GM18526 (cell line): ENCODE data around the gene SREBF2.
A peak's percentile ranks its signal among the peaks of the same experiment; 100 is the strongest.

Experiments used
- POLR2A ChIP-seq: IDR thresholded peaks from 3 replicates; pipeline ENCODE4 v1.6.1; 2011; ENCODE audit not compliant: insufficient read length; ENCODE audit errors: extremely low read depth

SREBF2 gene

DNA sequence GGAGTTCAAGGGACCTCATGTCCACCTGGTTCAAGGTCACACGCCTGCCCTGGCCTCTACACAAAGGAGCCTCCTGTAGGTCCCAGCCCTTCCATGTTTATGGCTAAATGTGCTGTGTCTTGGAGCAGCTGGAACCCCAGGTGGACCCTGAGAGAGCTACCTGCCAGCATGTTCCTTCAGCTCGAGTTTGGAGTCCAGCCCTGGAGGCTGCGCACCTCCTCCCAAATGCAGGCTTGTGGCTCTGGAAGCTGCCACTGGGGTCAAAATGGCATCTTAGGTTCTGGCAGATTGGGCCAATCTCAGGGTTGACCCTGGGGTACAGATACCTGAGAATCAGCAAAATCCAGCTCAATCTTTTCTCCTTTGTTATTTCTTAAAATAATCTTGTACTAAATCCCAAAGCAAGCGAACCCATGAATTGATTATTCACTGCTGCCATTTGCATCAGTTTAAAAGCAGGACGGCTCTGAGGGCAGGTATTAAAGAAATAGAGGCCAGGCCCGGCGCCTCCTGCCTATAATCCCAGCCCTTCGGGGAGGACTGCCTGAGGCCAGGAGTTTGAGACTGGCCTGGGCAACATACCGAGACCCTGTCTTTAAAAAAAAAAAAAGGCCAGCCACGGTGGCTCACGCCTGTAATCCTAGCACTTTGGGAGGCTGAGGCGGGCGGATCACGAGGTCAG lies 90.8 kb downstream of the SREBF2 start:
- TF ChIP-seq POLR2A = no peak

DNA sequence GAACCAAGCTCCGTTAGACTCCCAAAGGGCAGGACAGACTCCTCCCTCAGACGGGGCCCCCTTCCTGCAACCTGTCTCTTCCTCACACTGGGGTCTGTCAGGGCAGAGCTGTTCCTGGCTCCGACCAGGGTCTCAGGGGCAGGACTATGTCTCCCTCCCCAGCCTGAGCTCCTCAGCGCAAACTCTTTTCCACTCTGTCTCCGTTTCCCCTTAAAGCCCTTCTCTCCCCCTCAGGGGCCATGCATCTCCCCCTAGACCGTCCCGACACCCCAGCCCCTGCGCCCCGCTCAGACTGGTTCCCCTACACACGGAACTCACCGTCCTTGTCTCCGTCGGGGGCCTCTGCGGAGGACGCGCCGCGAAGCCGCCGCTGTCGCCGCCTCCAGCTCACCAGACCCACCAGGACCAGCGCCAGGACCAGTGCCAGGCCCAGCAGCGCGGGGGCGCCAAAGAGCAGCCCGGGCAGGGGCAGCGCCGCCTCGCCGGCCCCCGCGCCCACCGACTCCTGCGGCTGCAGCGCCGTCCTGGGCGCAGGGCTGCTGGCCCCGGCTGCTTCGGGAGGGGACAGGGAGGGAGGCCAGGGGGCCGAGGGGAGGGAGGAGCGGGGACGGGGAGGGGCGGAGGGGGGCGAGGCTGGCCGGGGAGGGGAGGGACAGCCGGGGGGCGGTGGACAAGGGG lies 93.0 kb downstream of the SREBF2 start:
- TF ChIP-seq POLR2A = no peak

DNA sequence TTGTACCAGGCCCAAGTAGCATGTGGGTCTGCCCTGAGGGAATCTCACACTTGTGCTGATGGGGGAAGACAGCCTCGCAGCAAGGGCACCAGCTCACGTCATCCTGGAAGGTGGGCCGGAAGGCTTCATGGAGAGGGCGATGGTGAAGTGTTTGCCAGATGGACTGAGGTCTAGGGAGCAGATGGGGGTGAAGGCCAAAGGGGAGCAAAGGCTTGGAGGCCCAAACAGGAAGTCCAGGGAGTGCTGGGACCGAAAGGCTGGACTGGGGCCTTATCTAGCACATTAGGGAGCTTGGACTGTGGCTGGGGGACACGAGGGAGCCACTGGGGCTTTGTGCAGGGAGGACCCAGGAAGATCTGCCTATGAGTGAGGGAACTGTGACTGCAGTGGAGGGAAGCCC lies 94.9 kb downstream of the SREBF2 start:
- no peak for TF ChIP-seq POLR2A

DNA sequence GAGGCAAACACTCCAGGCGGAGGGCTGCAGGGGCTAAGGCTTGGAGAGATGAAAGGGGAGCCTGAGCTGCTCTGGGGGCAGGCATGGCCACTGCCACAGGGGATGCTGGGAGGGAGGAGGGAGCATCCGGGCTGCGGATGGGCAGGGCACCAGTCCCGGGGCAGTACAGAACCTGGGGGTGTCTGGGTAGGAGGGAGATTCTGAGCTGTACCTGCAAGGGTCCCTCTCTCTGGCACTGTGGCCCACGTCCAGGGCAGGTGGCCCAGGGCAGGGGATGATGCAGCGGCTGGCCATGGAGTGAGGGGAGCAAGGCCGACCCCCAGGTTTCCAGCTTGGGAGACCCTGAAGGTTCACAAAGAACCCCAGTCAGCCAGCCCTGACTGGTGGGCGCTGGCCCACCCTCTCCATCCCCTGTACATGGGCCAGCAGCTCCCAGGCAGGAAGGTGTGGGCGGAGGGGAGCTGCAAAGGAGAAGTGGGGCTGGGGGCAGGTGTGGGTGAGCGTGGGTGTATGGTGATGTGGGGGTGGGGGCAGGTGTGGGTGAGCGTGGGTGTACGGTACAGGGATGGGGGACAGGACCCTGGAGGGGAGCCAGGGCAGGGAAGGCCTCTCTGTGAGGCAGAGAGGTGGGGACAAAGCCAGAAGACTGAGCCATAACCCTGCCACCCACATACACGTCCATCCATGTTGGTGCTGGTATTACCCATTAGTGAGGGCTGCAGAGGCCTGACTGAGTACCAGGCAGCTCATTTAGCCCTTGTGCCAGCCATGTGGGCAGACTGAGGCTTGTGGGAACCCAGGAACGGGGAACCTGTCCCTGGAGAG lies 95.9 kb downstream of the SREBF2 start:
- no peak for TF ChIP-seq POLR2A

DNA sequence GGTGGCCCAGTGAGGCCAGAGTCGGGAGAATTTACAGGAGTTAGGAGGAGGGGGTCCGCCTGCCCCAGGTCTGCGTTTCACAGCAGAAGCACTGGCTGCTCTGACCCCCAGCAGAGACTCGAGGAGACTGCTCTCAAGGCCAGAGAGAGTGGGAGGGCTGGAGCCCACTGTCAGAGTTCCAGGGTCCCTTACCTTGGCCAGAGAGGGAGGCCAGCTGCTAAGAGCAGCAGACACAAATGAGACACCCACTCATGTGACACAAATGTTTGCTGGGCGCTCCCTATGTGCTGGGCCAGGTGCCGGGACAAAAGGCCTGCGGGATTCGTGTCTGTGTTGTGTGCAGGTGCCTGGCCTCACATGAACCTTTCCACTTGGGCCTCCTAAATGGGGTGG lies 96.5 kb downstream of the SREBF2 start:
- no peak for TF ChIP-seq POLR2A

DNA sequence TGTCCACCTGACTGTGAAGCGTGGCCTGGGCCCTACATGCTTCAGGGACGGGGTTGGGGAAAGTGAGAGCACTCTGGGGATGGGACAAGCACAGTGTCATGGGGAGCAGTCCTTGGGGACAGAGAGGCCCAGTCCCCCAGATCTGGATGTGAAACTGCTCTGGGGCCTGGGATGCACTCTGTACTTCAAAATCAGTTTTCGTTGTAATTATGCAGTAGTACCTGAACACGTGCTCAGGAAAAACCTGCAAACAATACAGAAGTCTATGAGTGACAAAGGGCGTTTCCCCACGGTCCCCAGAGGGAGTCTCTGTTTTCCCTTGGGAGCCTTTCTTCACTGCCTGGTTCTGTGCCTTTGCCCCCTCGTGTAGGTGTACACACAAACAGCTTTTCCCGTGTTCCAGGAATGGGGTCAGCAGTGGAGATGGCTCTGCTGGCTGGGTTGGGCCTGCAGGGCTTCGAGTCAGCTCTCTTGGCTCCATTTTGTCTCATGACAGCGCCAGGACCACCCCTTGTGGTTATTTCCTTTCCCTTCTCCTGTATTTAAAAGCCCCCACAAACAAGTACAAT lies 98.9 kb downstream of the SREBF2 start:
- TF ChIP-seq POLR2A = no peak

DNA sequence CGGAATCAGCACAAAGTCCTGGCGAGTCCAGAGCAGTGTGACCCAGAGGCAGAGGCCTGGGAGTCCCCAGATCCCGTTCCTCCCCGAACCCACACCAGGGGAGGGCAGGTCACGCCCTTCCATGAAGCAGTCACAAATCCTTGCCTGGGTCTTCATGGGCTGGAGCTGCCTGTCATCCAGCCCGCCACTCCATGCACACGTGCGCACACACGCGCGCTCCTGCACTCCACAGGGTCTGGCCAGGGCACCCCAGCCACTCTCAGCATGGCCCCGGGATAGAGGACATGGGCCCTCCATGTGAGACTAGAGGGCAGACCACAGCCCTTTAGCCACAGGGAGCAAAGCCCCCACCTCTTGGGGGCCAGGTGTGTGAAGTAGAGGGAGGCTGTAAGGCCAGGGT lies 99.4 kb downstream of the SREBF2 start:
- TF ChIP-seq POLR2A = no peak

DNA sequence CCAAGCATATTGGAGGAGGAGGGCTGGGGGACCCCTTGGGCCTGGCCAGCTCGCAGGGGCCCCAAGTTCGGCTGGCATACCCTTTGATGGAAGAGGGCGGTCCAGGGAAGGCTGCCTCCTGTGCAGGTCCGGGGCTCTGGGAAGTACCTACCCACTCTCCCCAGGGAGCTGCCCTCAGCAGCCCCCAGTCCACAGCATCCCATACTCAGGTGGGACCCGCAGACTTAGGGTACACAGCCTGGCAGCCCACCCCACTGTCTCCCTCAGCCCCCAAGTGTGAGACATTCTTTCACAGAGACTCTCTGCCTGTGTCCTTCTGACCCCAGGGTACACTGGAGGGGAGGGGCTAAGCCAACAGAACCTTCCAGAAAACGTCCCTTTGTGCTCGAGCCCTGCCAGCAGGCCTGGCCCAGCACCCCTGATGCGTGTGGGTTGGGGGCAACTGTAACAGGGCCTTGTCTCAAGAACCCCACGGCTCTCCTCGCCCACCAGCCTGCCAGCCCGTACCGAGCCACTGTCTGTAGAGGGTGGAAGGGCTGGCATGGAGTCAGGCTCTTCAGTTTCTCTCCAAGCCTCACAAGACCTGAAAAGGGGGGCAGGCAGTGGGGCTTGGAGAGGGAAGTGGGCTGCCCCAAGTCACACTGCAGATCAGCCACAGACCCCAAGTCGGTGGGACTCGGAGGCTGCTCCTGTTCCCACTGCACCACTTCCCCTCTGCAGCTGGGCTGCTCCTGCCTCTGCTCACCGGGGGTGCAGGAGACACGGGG lies 100.7 kb downstream of the SREBF2 start:
- no peak for TF ChIP-seq POLR2A

DNA sequence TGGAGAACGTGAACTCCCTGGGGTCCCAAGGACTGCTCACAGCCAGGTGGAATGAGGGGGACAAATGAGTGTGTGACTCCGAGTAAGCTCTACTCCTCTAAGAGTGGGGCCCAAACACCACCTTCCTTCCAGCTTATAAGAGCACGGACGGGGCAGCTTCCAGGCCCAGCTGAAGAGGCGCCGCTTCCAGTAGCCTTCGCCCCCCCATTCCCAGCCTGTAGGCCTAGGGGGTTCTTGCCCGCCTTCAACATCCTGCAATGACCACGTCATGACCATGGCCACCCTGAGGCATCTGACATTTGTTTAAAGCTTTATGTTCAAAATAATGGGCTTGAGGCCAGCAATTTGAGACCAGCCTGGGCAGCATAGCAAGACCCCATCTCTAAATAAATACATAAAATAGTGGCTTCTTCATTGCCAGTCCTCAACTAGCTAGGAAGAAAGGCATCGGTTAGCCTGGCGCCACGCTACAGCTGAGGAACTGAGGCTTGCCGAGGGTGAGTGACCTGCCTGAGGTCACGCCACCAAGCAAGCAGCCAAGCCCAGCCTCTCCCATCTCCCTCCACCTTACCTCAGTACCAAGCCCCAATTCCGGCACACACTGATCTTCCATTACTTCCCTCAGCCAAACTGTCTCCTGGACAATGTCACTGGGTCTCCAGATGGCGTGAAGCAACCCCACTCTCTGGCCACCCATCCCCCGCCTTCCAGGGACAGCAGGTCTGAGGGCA lies 101.5 kb downstream of the SREBF2 start:
- no peak for TF ChIP-seq POLR2A

DNA sequence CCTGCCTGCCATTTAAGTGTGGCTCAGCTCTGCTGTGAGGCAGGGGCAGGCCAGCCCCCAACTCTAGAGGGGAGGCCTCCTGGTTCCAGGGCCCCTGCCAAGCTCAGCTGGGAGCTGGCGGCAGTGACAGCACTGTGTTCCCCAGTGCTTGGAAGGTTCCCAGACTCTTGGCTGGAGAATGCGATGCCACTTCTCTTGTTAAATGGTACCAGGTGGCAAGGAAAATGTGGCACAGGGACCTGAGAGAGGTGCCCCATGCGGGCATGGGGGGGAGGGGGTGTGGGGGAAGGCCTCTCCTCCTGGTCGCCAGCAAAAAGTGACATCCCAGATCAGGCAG lies 102.1 kb downstream of the SREBF2 start:
- TF ChIP-seq POLR2A = no peak

DNA sequence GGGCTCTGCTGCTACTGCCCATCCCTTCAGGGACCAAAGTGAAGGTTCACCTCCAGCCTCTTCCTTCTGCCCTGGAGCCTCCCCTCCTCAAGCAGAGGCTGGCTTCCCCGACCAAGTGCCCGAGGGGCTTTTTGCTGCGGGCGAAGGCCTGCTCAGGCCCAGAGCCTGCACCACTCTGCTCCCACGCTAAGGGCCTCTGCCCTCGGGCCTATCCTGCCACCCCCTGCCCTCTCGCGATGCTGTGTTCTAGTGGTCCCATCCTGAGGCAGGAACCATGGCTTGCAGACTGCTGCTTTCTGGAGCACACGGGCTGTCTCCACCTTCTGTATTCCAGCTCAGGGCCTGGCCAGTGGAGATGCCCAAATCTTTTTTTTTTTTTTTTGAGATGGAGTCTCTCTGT lies 102.6 kb downstream of the SREBF2 start:
- no peak for TF ChIP-seq POLR2A

DNA sequence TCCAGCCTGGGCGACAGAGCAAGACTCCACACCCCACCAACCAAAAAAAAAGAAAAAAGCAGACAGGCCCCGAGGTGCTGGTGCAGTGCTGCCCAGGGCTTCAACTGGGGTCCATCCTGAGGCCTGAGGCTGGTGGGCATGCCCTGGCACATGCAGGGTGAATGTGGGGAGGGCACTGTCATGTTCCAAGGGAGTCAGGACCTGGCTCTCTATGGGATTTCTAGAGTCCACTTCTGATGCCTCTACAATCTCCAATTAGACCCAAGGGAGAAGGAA lies 103.9 kb downstream of the SREBF2 start:
- TF ChIP-seq POLR2A = no peak

DNA sequence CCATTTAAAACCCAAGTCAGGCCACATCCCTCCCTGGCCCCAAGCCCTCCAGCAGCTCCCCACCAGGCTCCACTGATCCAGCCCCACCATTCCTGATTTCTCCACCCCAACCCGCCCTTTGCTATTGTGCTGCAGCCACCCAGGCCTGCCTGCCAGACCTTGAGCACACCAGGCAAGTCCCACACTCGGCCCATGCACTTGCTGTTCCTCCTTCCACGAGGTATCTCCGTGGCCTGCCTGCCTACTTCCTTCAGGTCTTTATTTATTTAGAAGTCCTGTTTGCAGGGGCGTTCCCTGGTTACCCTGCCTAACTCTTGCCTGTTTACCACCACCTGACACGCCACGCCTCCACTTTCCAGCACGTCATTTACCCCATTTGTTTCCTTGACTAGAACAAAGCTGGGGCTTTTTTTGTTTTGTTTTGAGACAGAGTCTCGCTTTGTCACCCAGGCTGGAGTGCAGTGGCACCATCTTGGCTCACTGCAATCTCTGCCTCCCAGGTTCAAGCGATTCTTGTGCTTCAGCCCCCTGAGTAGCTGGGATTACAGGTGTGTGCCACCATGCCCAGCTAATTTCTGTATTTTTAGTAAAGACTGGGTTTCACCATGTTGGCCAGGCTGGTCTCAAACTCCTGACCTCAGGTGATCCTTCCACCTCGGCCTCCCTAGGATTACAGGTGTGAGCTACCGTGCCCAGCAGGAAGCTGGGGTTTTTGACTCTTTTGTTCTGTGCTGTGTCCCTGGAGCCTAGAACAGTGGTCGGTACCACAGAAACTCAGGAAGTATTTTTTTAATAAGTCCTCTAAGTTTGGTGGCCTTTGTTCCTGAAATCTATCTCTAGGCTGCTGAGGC lies 107.3 kb downstream of the SREBF2 start:
- TF ChIP-seq POLR2A = peak; percentile 85
